GM13976 (cell line): ENCODE data around the gene EIF5B.
A peak's percentile ranks its signal among the peaks of the same experiment; 100 is the strongest.
"Not testable (repeated sequence)": the region's sequence is repeated elsewhere in the genome, so short reads cannot be mapped to it uniquely, and the experiment has no call there.

Experiments
- DNase-seq: peaks from one replicate; pipeline ENCODE4 v3.0.0; 2012; ENCODE audit warnings: low spot score
- CTCF ChIP-seq: IDR thresholded peaks from 2 replicates; pipeline ENCODE4 v1.5.1; 2012; ENCODE audit warnings: borderline replicate concordance, mild to moderate bottlenecking; ENCODE audit not compliant: insufficient read depth; ENCODE audit errors: extremely low read depth, missing control alignments, control extremely low read depth
- in situ Hi-C: fragments of 300-500 bp; cut with MboI; formaldehyde crosslinking; loops from one replicate; pipeline ENCODE4 v1.12.0; 2022; ENCODE audit warnings: low sequenced_read_pairs, mixed read lengths, inconsistent platforms; ENCODE audit not compliant: unreplicated experiment

EIF5B gene

GRCh38 chr2:99337113-99338028 lies at the start of gene EIF5B:
Gene EIF5B (plus strand): TSS chr2:99337389. CDS start chr2:99337555, 166 bp downstream.
- in situ Hi-C loops = no loop called here
- peak; percentile 92 for DNase-seq
- TF ChIP-seq CTCF = peak; percentile 86

GRCh38 chr2:99297994-99298393 lies 39.2 kb upstream of the EIF5B start:
- no peak for DNase-seq
- in situ Hi-C loops = no loop called here
- no peak for TF ChIP-seq CTCF

GRCh38 chr2:99299580-99299979 lies 37.6 kb upstream of the EIF5B start:
- DNase-seq = no peak
- TF ChIP-seq CTCF = no peak
- in situ Hi-C loops = no loop called here

- in situ Hi-C loops, DNase-seq: not testable (repeated sequence)
These were observed 36.1 kb upstream of the EIF5B start, which contains the start of gene LYG1 for GRCh38 chr2:99301097-99301496. Gene LYG1 (minus strand): TSS chr2:99301197. CDS start chr2:99295670, 5,527 bp downstream.

GRCh38 chr2:99317161-99317872 lies 19.9 kb upstream of the EIF5B start:
- TF ChIP-seq CTCF = no peak
- in situ Hi-C loops = no loop called here
- DNase-seq = no peak

GRCh38 chr2:99317873-99318200 lies 19.4 kb upstream of the EIF5B start:
- DNase-seq, in situ Hi-C loops: not testable (repeated sequence)

- in situ Hi-C loops = no loop called here
- no peak for DNase-seq
- TF ChIP-seq CTCF = no peak
These were observed 11.8 kb upstream of the EIF5B start for GRCh38 chr2:99325384-99325783.
